Calu3 (cell line): Measurements from ENCODE around the gene HSBP1L1. TPM values are rescaled to one million over a fixed set of nuclear protein-coding genes. Genes with fewer than 3 reads are reported as not detected.

ENCODE experiments used
- BruUV-seq: library from RNA; stranded (reverse); fragments of 400-500 nt; replicated peaks from 2 replicates; lab custom pipeline; 2021; lab: Mats Ljungman, UMichigan
- CTCF ChIA-PET: fragments of 300-600 bp; sonication (Branson Sonifier 250); formaldehyde crosslinking; loops from one replicate; lab custom pipeline; 2022; ENCODE audit warnings: antibody characterized with exemption; lab: Charles Lee
- DNase-seq: peaks from one replicate; pipeline ENCODE4 v3.0.0; 2022
- H3K27ac Mint-ChIP-seq: one replicate; pipeline ENCODE4 v1.8.0; 2022; ENCODE audit warnings: mixed read lengths; ENCODE audit not compliant: unreplicated experiment
- H3K27me3 Mint-ChIP-seq: one replicate; pipeline ENCODE4 v1.8.0; 2022; ENCODE audit warnings: mixed read lengths; ENCODE audit not compliant: unreplicated experiment
- H3K36me3 Mint-ChIP-seq: one replicate; pipeline ENCODE4 v1.8.0; 2022; ENCODE audit warnings: mild to moderate bottlenecking, moderate library complexity, mixed read lengths; ENCODE audit not compliant: insufficient read depth, unreplicated experiment
- H3K4me1 Mint-ChIP-seq: one replicate; pipeline ENCODE4 v1.8.0; 2022; ENCODE audit warnings: mild to moderate bottlenecking, low read depth, mixed read lengths; ENCODE audit not compliant: unreplicated experiment
- H3K4me3 Mint-ChIP-seq: one replicate; pipeline ENCODE4 v1.8.0; 2022; ENCODE audit warnings: mild to moderate bottlenecking, low read depth, moderate library complexity, mixed read lengths; ENCODE audit not compliant: unreplicated experiment
- H3K9me3 Mint-ChIP-seq: one replicate; pipeline ENCODE4 v1.8.0; 2022; ENCODE audit warnings: low read depth, mixed read lengths; ENCODE audit not compliant: unreplicated experiment
- CTCF ChIP-seq: fragments of 200-600 bp; IDR thresholded peaks from one replicate; pipeline ENCODE4 v1.8.0; 2022; ENCODE audit warnings: antibody characterized with exemption; ENCODE audit not compliant: unreplicated experiment
- intact Hi-C: fragments of 100-400 bp; cut with micrococcal nuclease; formaldehyde crosslinking; loops from one replicate; pipeline ENCODE4 v1.10.0; 2022; ENCODE audit not compliant: unreplicated experiment
- total RNA-seq: library from RNA; stranded (reverse); gene quantifications from 2 replicates; pipeline ENCODE4 v1.2.3, GENCODE V29; 2022

Gene HSBP1L1
- total RNA-seq, 1 experiment from 2014 or later: 18.8 TPM

- H3K9me3 Mint-ChIP-seq: no peaks in the 10 kb centered on the region
- no peaks in the 10 kb centered on the region for H3K4me1 Mint-ChIP-seq
- TF ChIP-seq CTCF: no peak
- CTCF ChIA-PET: no interaction called here
- BruUV-seq: no TSS peak
- intact Hi-C loops: no loop called here
- DNase-seq: no peak
- no peaks in the 10 kb centered on the region for H3K27me3 Mint-ChIP-seq
- no peak overlapping the region for H3K27ac Mint-ChIP-seq
- no peak overlapping the region for H3K4me3 Mint-ChIP-seq
- H3K36me3 Mint-ChIP-seq: peaks cover 38% of the 10 kb centered on the region
Observed at GRCh38 chr18:79971986-79972385, 7.5 kb downstream of the HSBP1L1 start.

- intact Hi-C loops: no loop called here
- CTCF ChIA-PET: no interaction called here
- BruUV-seq: no TSS peak
- Mint-ChIP-seq H3K9me3 (no peaks in the 10 kb centered on the region), H3K27ac (no peak overlapping the region), H3K4me3 (no peak overlapping the region), H3K27me3 (no peaks in the 10 kb centered on the region), H3K4me1 (no peaks in the 10 kb centered on the region), H3K36me3 (peaks cover 31% of the 10 kb centered on the region)
- TF ChIP-seq CTCF: no peak
- no peak for DNase-seq
Observed at GRCh38 chr18:79972720-79973119, 8.3 kb downstream of the HSBP1L1 start.

GRCh38 chr18:79973517-79973916, 9.1 kb downstream of the HSBP1L1 start:
- intact Hi-C loops: no loop called here
- peaks cover 29% of the 10 kb centered on the region for H3K36me3 Mint-ChIP-seq

GRCh38 chr18:79974025-79974654, 9.7 kb downstream of the HSBP1L1 start:
- TF ChIP-seq CTCF: no peak
- Mint-ChIP-seq H3K27me3 (no peaks in the 10 kb centered on the region), H3K4me1 (no peaks in the 10 kb centered on the region), H3K4me3 (no peak overlapping the region), H3K9me3 (no peaks in the 10 kb centered on the region), H3K27ac (no peak overlapping the region), H3K36me3 (peaks cover 29% of the 10 kb centered on the region)
- CTCF ChIA-PET: no interaction called here
- no TSS peak for BruUV-seq
- intact Hi-C loops: no loop called here
- no peak for DNase-seq

More at GRCh38 chr18:79973517-79973916, 9.1 kb downstream of the HSBP1L1 start:
- H3K27ac Mint-ChIP-seq: no peak overlapping the region
- no peaks in the 10 kb centered on the region for H3K9me3 Mint-ChIP-seq
- no peaks in the 10 kb centered on the region for H3K27me3 Mint-ChIP-seq
- no peak for TF ChIP-seq CTCF
- DNase-seq: no peak
- no peaks in the 10 kb centered on the region for H3K4me1 Mint-ChIP-seq
- no TSS peak for BruUV-seq
- CTCF ChIA-PET: no interaction called here
- no peak overlapping the region for H3K4me3 Mint-ChIP-seq
